Measurements from ENCODE around the gene KCNMA1.

KCNMA1 gene

GRCh38 chr10:77192402-77192801 lies 445.2 kb downstream of the KCNMA1 start:
- no peak for DNase-seq

GRCh38 chr10:77191324-77192049 lies 446.1 kb downstream of the KCNMA1 start:
- DNase-seq, result no peak

GRCh38 chr10:77190291-77190690 lies 447.3 kb downstream of the KCNMA1 start:
- no peak for DNase-seq

GRCh38 chr10:77189520-77189919 lies 448.1 kb downstream of the KCNMA1 start:
- no peak for DNase-seq

GRCh38 chr10:77189075-77189474 lies 448.5 kb downstream of the KCNMA1 start:
- DNase-seq, result no peak

GRCh38 chr10:77188521-77188920 lies 449.1 kb downstream of the KCNMA1 start:
- DNase-seq, result no peak

- DNase-seq, result no peak
These were observed 449.6 kb downstream of the KCNMA1 start for GRCh38 chr10:77188000-77188395.

- DNase-seq, result no peak
These were observed 450.1 kb downstream of the KCNMA1 start for GRCh38 chr10:77187376-77187999.

- no peak for DNase-seq
These were observed 450.7 kb downstream of the KCNMA1 start for GRCh38 chr10:77186936-77187335.

GRCh38 chr10:77185696-77186095 lies 451.9 kb downstream of the KCNMA1 start:
- no peak for DNase-seq

- DNase-seq, result no peak
These were observed 454.8 kb downstream of the KCNMA1 start for GRCh38 chr10:77182803-77183202.

- DNase-seq, result no peak
These were observed 456.8 kb downstream of the KCNMA1 start for GRCh38 chr10:77180794-77181193.

GRCh38 chr10:77180104-77180503 lies 457.5 kb downstream of the KCNMA1 start:
- DNase-seq, result no peak

- peak; percentile 57 for DNase-seq
These were observed 458.5 kb downstream of the KCNMA1 start for GRCh38 chr10:77179015-77179695.

- DNase-seq, result no peak
These were observed 460.0 kb downstream of the KCNMA1 start for GRCh38 chr10:77177589-77177988.

GRCh38 chr10:77177161-77177560 lies 460.4 kb downstream of the KCNMA1 start:
- no peak for DNase-seq

GRCh38 chr10:77176232-77176631 lies 461.4 kb downstream of the KCNMA1 start:
- DNase-seq, result no peak

- no peak for DNase-seq
These were observed 461.9 kb downstream of the KCNMA1 start for GRCh38 chr10:77175631-77176222.

GRCh38 chr10:77173615-77174461 lies 463.8 kb downstream of the KCNMA1 start:
- peak; percentile 88 for DNase-seq

- DNase-seq, result no peak
These were observed 465.5 kb downstream of the KCNMA1 start for GRCh38 chr10:77172086-77172485.

- no peak for DNase-seq
These were observed 468.7 kb downstream of the KCNMA1 start for GRCh38 chr10:77168861-77169260.

GRCh38 chr10:77168161-77168560 lies 469.4 kb downstream of the KCNMA1 start:
- no peak for DNase-seq
